HL-60 (cell line): Measurements from ENCODE around the gene MYLK4.

Source experiments
- CTCF ChIP-seq: IDR thresholded peaks from one replicate; pipeline ENCODE4 v1.5.1; 2011; ENCODE audit warnings: low read length, control low read depth, inconsistent platforms; ENCODE audit not compliant: insufficient read depth
- REST ChIP-seq: IDR thresholded peaks from 2 replicates; pipeline ENCODE4 v1.6.1; 2012; ENCODE audit warnings: low read depth; ENCODE audit not compliant: insufficient replicate concordance

- no peak for TF ChIP-seq CTCF
- TF ChIP-seq REST: no peak
Observed at GRCh38 chr6:2659882-2660281, 90.8 kb downstream of the MYLK4 start.
